IMR-90 (cell line): Measurements from ENCODE around the gene C12orf75. TPM values are rescaled to one million over a fixed set of nuclear protein-coding genes. Genes with fewer than 3 reads are reported as not detected.
A peak's percentile ranks its signal among the peaks of the same experiment; 100 is the strongest.
"Not testable (repeated sequence)": the region's sequence is repeated elsewhere in the genome, so short reads cannot be mapped to it uniquely, and the experiment has no call there.

Experiments
- ATAC-seq: fragments of 200-7000 bp; cut with Tn5 transposase; 2 replicates; pipeline ENCODE4 v1.9.1; 2020; ENCODE audit warnings: low read depth, mild to moderate bottlenecking, moderate library complexity
- BruUV-seq: library from RNA; stranded (reverse); fragments of 400-500 nt; replicated peaks from 2 replicates; lab custom pipeline; 2021; lab: Mats Ljungman, UMichigan
- CTCF ChIA-PET: fragments of 300-600 bp; formaldehyde crosslinking; extraction: SDS; loops from one replicate; lab custom pipeline; 2021; ENCODE audit warnings: antibody characterized with exemption; lab: Yijun Ruan, JAX
- POLR2A ChIA-PET: fragments of 300-600 bp; sonication (Branson Sonifier 250); formaldehyde crosslinking; loops from one replicate; lab custom pipeline; 2022; ENCODE audit warnings: antibody characterized with exemption; ENCODE audit not compliant: unreplicated experiment; lab: Charles Lee
- DNase-seq: peaks from one replicate; pipeline ENCODE4 v3.0.0; 2013
- H2AFZ ChIP-seq: replicated peaks from 2 replicates; pipeline ENCODE3; 2013; ENCODE audit warnings: low read length, mild to moderate bottlenecking; ENCODE audit not compliant: poor library complexity
- H2AK5ac ChIP-seq: 2 replicates; pipeline ENCODE4 v1.6.1; 2013; ENCODE audit warnings: low read depth, low read length, inconsistent platforms
- H2AK9ac ChIP-seq: replicated peaks from 2 replicates; pipeline ENCODE3; 2013; ENCODE audit warnings: mild to moderate bottlenecking, low read depth, low read length, moderate library complexity; ENCODE audit not compliant: poor library complexity
- H2BK120ac ChIP-seq: 2 replicates; pipeline ENCODE4 v1.6.1; 2013; ENCODE audit warnings: low read depth, low read length, inconsistent platforms
- H2BK15ac ChIP-seq: 3 replicates; pipeline ENCODE4 v1.6.1; 2013; ENCODE audit warnings: low read depth, low read length, inconsistent platforms
- H2BK20ac ChIP-seq: 2 replicates; pipeline ENCODE4 v1.6.1; 2013; ENCODE audit warnings: low read depth, mild to moderate bottlenecking, inconsistent platforms, low read length, moderate library complexity
- H2BK5ac ChIP-seq: 2 replicates; pipeline ENCODE4 v1.6.1; 2013; ENCODE audit warnings: mild to moderate bottlenecking, low read depth, low read length, inconsistent platforms; ENCODE audit not compliant: poor library complexity, severe bottlenecking
- H3K14ac ChIP-seq: replicated peaks from 2 replicates; pipeline ENCODE4 v1.6.1; 2013; ENCODE audit warnings: low read depth, low read length, inconsistent platforms
- H3K18ac ChIP-seq: 2 replicates; pipeline ENCODE4 v1.6.1; 2013; ENCODE audit warnings: low read depth, low read length, control low read depth
- H3K23ac ChIP-seq: 2 replicates; pipeline ENCODE4 v1.6.1; 2013; ENCODE audit warnings: low read depth, low read length, inconsistent platforms
- H3K27ac ChIP-seq: 2 replicates; pipeline ENCODE4 v1.5.1; 2013; ENCODE audit warnings: mild to moderate bottlenecking, control low read depth, low read length; ENCODE audit not compliant: insufficient read depth
- H3K27me3 ChIP-seq: 2 replicates; pipeline ENCODE4 v1.6.1; 2013; ENCODE audit warnings: low read length; ENCODE audit not compliant: control insufficient read depth, insufficient read depth
- H3K36me3 ChIP-seq: 2 replicates; pipeline ENCODE4 v1.6.1; 2013; ENCODE audit warnings: low read length, mixed read lengths; ENCODE audit not compliant: control insufficient read depth, insufficient read depth
- H3K4ac ChIP-seq: 2 replicates; pipeline ENCODE4 v1.6.1; 2013; ENCODE audit warnings: low read depth, low read length, inconsistent platforms
- H3K4me1 ChIP-seq: 2 replicates; pipeline ENCODE4 v1.6.1; 2013; ENCODE audit warnings: low read length, mixed read lengths; ENCODE audit not compliant: control insufficient read depth, insufficient read depth
- H3K4me2 ChIP-seq: 2 replicates; pipeline ENCODE4 v1.6.1; 2013; ENCODE audit warnings: low read depth, mild to moderate bottlenecking, control low read depth, low read length, moderate library complexity
- H3K4me3 ChIP-seq: 2 replicates; pipeline ENCODE4 v1.5.1; 2013; ENCODE audit warnings: low read depth, mild to moderate bottlenecking, control low read depth, low read length, moderate library complexity; ENCODE audit not compliant: insufficient read depth
- H3K56ac ChIP-seq: 2 replicates; pipeline ENCODE4 v1.6.1; 2013; ENCODE audit warnings: low read length, inconsistent platforms; ENCODE audit not compliant: insufficient read depth; ENCODE audit errors: extremely low read depth
- H3K79me1 ChIP-seq, 2 experiments: 2 replicates each; pipeline ENCODE4 v1.6.1; 2013; ENCODE audit warnings: low read length in 2 of 2, inconsistent platforms in 1 of 2, low read depth in 1 of 2
- H3K9ac ChIP-seq: 2 replicates; pipeline ENCODE4 v1.6.1; 2013; ENCODE audit warnings: low read depth, low read length, control low read depth
- H3K9me1 ChIP-seq: 2 replicates; pipeline ENCODE4 v1.6.1; 2013; ENCODE audit warnings: low read length, inconsistent platforms; ENCODE audit not compliant: insufficient read depth
- H3K9me3 ChIP-seq: 2 replicates; pipeline ENCODE4 v1.6.1; 2013; ENCODE audit warnings: low read length; ENCODE audit not compliant: control insufficient read depth, insufficient read depth
- H4K20me1 ChIP-seq: 2 replicates; pipeline ENCODE4 v1.6.1; 2013; ENCODE audit warnings: low read length, inconsistent platforms; ENCODE audit not compliant: insufficient read depth
- H4K5ac ChIP-seq: 2 replicates; pipeline ENCODE4 v1.6.1; 2013; ENCODE audit warnings: mild to moderate bottlenecking, low read depth, low read length, control low read depth
- H4K8ac ChIP-seq, 2 experiments: 2 replicates each; pipeline ENCODE4 v1.6.1; 2013; ENCODE audit warnings: low read depth in 2 of 2, low read length in 2 of 2, control low read depth in 1 of 2, inconsistent platforms in 1 of 2
- H4K91ac ChIP-seq: 2 replicates; pipeline ENCODE4 v1.6.1; 2013; ENCODE audit warnings: low read depth, low read length, inconsistent platforms; ENCODE audit not compliant: insufficient read depth
- WGBS, 2 experiments: methylation state at CpG; one replicate each; pipeline versions ENCODE4 v1.1.5 to v1.1.7; 2013; ENCODE audit warnings: missing lambda C conversion rate in 2 of 2; ENCODE audit not compliant: insufficient read length in 1 of 2; ENCODE audit errors: extremely low coverage in 2 of 2; 5-methylcytosine and 5-hydroxymethylcytosine counted together
- dilution Hi-C: fragments of 300-500 bp; cut with HindIII; formaldehyde crosslinking; loops from one replicate; pipeline ENCODE4 v1.14.3; 2018; ENCODE audit warnings: low sequenced_read_pairs; ENCODE audit not compliant: unreplicated experiment
- in situ Hi-C: fragments of 300-500 bp; cut with MboI; formaldehyde crosslinking; loops from 3 replicates; pipeline ENCODE4 v1.14.3; 2019; ENCODE audit warnings: low sequenced_read_pairs, inconsistent platforms, mixed read lengths
- intact Hi-C: fragments of 100-400 bp; cut with micrococcal nuclease; formaldehyde crosslinking; loops from 2 replicates; pipeline ENCODE4 v1.10.0; 2022
- polyA plus RNA-seq, 3 experiments: library from polyadenylated mRNA; depleted of rRNA; stranded (reverse); fragments of >200 nt; gene quantifications; 2 replicates each; pipeline ENCODE4 v1.2.3, GENCODE V29; 2012; ENCODE audit warnings: low replicate concordance in 1 of 3
- total RNA-seq: library from RNA; depleted of rRNA; stranded (reverse); fragments of >200 nt; gene quantifications from 2 replicates; pipeline ENCODE4 v1.2.3, GENCODE V29; 2012

Gene C12orf75
- total and polyA plus RNA-seq, 2 of the 4 experiments (the other 2 are of a cell fraction), result 145 to 278 TPM

- H2BK20ac ChIP-seq, H3K4me2 ChIP-seq, H3K36me3 ChIP-seq, H3K4ac ChIP-seq, in situ Hi-C loops, H3K79me1 ChIP-seq, H2BK15ac ChIP-seq, H3K56ac ChIP-seq, DNase-seq, ATAC-seq, H3K4me1 ChIP-seq, H2AFZ ChIP-seq, H2BK5ac ChIP-seq, H4K8ac ChIP-seq, dilution Hi-C loops, H3K9me3 ChIP-seq, H2AK5ac ChIP-seq, H3K9ac ChIP-seq, H3K4me3 ChIP-seq, POLR2A ChIA-PET, H4K91ac ChIP-seq, H3K18ac ChIP-seq, intact Hi-C loops, H3K27me3 ChIP-seq, H2BK120ac ChIP-seq, H4K20me1 ChIP-seq, H2AK9ac ChIP-seq, H3K14ac ChIP-seq, BruUV-seq, H4K5ac ChIP-seq, H3K23ac ChIP-seq, H3K9me1 ChIP-seq, H3K27ac ChIP-seq: not testable (repeated sequence)
- CTCF ChIA-PET, result interaction anchor here (0.6 kb wide), 1 partner anchor 221 kb away, joined by 8 read pairs; no protein-coding TSS in a partner anchor
- WGBS, 2 experiments, result no CpG with 5 or more reads among the region's 2 CpGs
These were observed 25.9 kb upstream of the C12orf75 start for GRCh38 chr12:105304626-105305025.

GRCh38 chr12:105307601-105308314 is 22.7 kb upstream of the C12orf75 start:
- H3K9ac ChIP-seq, intact Hi-C loops, H4K8ac ChIP-seq, H3K9me3 ChIP-seq, dilution Hi-C loops, BruUV-seq, H2AK5ac ChIP-seq, H4K20me1 ChIP-seq, H2BK120ac ChIP-seq, H3K23ac ChIP-seq, H4K5ac ChIP-seq, DNase-seq, in situ Hi-C loops, H3K36me3 ChIP-seq, H3K4ac ChIP-seq, H3K4me1 ChIP-seq, H3K79me1 ChIP-seq, H3K27ac ChIP-seq, H2BK20ac ChIP-seq, H3K4me3 ChIP-seq, H2AK9ac ChIP-seq, H3K27me3 ChIP-seq, H2BK5ac ChIP-seq, H3K56ac ChIP-seq, H3K18ac ChIP-seq, H4K91ac ChIP-seq, H3K9me1 ChIP-seq, H3K14ac ChIP-seq, POLR2A ChIA-PET, ATAC-seq, H2BK15ac ChIP-seq, H2AFZ ChIP-seq: not testable (repeated sequence)
- H3K4me2 ChIP-seq, result peak overlapping the region; percentile 50; the same call in 1 of the 2 replicates
- CTCF ChIA-PET, result interaction anchor here (0.6 kb wide), 1 partner anchor 33 kb away, joined by 4 read pairs; no protein-coding TSS in a partner anchor
- WGBS, 2 experiments, result no CpG with 5 or more reads among the region's 6 CpGs
